ENCODE measurements around the gene CERS5. TPM values are rescaled to one million over a fixed set of nuclear protein-coding genes. Genes with fewer than 3 reads are reported as not detected.

Gene CERS5
- total RNA-seq, 1 donor from 2014 or later: 72.3 TPM

- TF ChIP-seq, protein P1, sequence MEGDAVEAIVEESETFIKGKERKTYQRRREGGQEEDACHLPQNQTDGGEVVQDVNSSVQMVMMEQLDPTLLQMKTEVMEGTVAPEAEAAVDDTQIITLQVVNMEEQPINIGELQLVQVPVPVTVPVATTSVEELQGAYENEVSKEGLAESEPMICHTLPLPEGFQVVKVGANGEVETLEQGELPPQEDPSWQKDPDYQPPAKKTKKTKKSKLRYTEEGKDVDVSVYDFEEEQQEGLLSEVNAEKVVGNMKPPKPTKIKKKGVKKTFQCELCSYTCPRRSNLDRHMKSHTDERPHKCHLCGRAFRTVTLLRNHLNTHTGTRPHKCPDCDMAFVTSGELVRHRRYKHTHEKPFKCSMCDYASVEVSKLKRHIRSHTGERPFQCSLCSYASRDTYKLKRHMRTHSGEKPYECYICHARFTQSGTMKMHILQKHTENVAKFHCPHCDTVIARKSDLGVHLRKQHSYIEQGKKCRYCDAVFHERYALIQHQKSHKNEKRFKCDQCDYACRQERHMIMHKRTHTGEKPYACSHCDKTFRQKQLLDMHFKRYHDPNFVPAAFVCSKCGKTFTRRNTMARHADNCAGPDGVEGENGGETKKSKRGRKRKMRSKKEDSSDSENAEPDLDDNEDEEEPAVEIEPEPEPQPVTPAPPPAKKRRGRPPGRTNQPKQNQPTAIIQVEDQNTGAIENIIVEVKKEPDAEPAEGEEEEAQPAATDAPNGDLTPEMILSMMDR (IDR thresholded peaks at IDR 0.05): no peak
- H3K4me3 Mint-ChIP-seq (ENCODE audit: unreplicated experiment): no peak overlapping the region
- peaks cover 36% of the 10 kb centered on the region for H3K36me3 Mint-ChIP-seq (ENCODE audit: unreplicated experiment)
- no peak overlapping the region for H3K27ac Mint-ChIP-seq (ENCODE audit: unreplicated experiment)
- peaks cover 2% of the 10 kb centered on the region for H3K4me1 Mint-ChIP-seq (ENCODE audit: unreplicated experiment)
- no peaks in the 10 kb centered on the region for H3K9me3 Mint-ChIP-seq (ENCODE audit: unreplicated experiment)
- H3K27me3 Mint-ChIP-seq (ENCODE audit: unreplicated experiment): no peaks in the 10 kb centered on the region
- no peak for DNase-seq (ENCODE audit: extremely low spot score, unreplicated experiment)
Observed at GRCh38 chr12:50142993-50143392, 24.2 kb downstream of the CERS5 start.

- Mint-ChIP-seq H3K4me1 (ENCODE audit: unreplicated experiment) (peaks cover 11% of the 10 kb centered on the region), H3K9me3 (ENCODE audit: unreplicated experiment) (no peaks in the 10 kb centered on the region), H3K36me3 (ENCODE audit: unreplicated experiment) (peaks cover 32% of the 10 kb centered on the region), H3K4me3 (ENCODE audit: unreplicated experiment) (no peak overlapping the region), H3K27me3 (ENCODE audit: unreplicated experiment) (no peaks in the 10 kb centered on the region), H3K27ac (ENCODE audit: unreplicated experiment) (peak overlapping the region; percentile 63)
- DNase-seq (ENCODE audit: extremely low spot score, unreplicated experiment): no peak
- TF ChIP-seq, protein P1 (IDR thresholded peaks at IDR 0.05): peak; percentile 69
Observed at GRCh38 chr12:50132505-50133135, 34.5 kb downstream of the CERS5 start.

DNA sequence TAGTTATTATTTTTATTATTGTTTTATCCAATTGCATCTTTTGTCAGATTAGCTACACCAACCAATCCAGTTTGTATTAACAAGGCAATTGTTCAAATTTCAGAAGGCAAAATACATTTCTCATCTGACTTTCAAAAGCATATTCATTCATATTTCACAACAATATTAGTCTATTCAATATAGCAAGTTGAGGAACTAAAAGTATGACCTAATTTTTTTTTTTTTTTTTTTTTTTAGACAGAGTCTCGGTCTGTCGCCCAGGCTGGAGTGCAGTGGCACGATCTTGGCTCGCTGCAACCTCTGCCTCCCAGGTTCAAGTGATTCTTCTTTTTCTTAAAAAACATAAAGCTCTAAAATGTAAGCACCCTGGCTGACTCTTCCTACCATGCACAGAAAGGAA lies 37.9 kb downstream of the CERS5 start:
- Mint-ChIP-seq H3K4me3 (ENCODE audit: unreplicated experiment) (no peak overlapping the region), H3K4me1 (ENCODE audit: unreplicated experiment) (peaks cover 2% of the 10 kb centered on the region), H3K27me3 (ENCODE audit: unreplicated experiment) (no peaks in the 10 kb centered on the region), H3K9me3 (ENCODE audit: unreplicated experiment) (no peaks in the 10 kb centered on the region), H3K27ac (ENCODE audit: unreplicated experiment) (no peak overlapping the region), H3K36me3 (ENCODE audit: unreplicated experiment) (peaks cover 29% of the 10 kb centered on the region)
- DNase-seq (ENCODE audit: extremely low spot score, unreplicated experiment): no peak
- TF ChIP-seq, protein P1 (IDR thresholded peaks at IDR 0.05): no peak

- no peak for DNase-seq (ENCODE audit: extremely low spot score, unreplicated experiment)
- no peaks in the 10 kb centered on the region for H3K9me3 Mint-ChIP-seq (ENCODE audit: unreplicated experiment)
- no peak overlapping the region for H3K27ac Mint-ChIP-seq (ENCODE audit: unreplicated experiment)
- peaks cover under 1% of the 10 kb centered on the region for H3K4me1 Mint-ChIP-seq (ENCODE audit: unreplicated experiment)
- no peak overlapping the region for H3K4me3 Mint-ChIP-seq (ENCODE audit: unreplicated experiment)
- H3K36me3 Mint-ChIP-seq (ENCODE audit: unreplicated experiment): peaks cover 33% of the 10 kb centered on the region
- no peaks in the 10 kb centered on the region for H3K27me3 Mint-ChIP-seq (ENCODE audit: unreplicated experiment)
- TF ChIP-seq, protein P1 (IDR thresholded peaks at IDR 0.05): no peak
Observed at GRCh38 chr12:50127546-50127945, 39.6 kb downstream of the CERS5 start.

- TF ChIP-seq, protein P1 (IDR thresholded peaks at IDR 0.05): no peak
- Mint-ChIP-seq H3K4me1 (ENCODE audit: unreplicated experiment) (no peaks in the 10 kb centered on the region), H3K4me3 (ENCODE audit: unreplicated experiment) (no peak overlapping the region), H3K9me3 (ENCODE audit: unreplicated experiment) (no peaks in the 10 kb centered on the region), H3K27ac (ENCODE audit: unreplicated experiment) (no peak overlapping the region), H3K27me3 (ENCODE audit: unreplicated experiment) (no peaks in the 10 kb centered on the region), H3K36me3 (ENCODE audit: unreplicated experiment) (peaks cover 26% of the 10 kb centered on the region)
- DNase-seq (ENCODE audit: extremely low spot score, unreplicated experiment): no peak
Observed at GRCh38 chr12:50123203-50123602, 44.0 kb downstream of the CERS5 start.
